ENCODE results near the gene SLC6A12. TPM values are rescaled to one million over a fixed set of nuclear protein-coding genes. Genes with fewer than 3 reads are reported as not detected.

Gene SLC6A12
- total RNA-seq, 4 donors from 2014 or later: 0.57 TPM; not detected in 3

GRCh38 chr12:202081-202731 is 11.8 kb downstream of the SLC6A12 start:
- TF ChIP-seq POLR2A (IDR thresholded peaks at IDR 0.05): no peak
- peaks cover 0 to 25% (median 0%) of the 10 kb centered on the region in 3 donors for H3K4me1 ChIP-seq
- H3K27ac ChIP-seq: no peak overlapping the region
- WGBS, 2 donors: 41 to 51% methylated on average over 9 to 10 of the region's 15 CpGs
- no peak for DNase-seq
- no peaks in the 10 kb centered on the region for H3K9me3 ChIP-seq
- peaks cover 0 to 93% (median 2%) of the 10 kb centered on the region in 4 donors for H3K27me3 ChIP-seq
- intact Hi-C loops (cut with DNase I): no loop called here
- H3K36me3 ChIP-seq: no peaks in the 10 kb centered on the region
- no peak overlapping the region for H3K4me3 ChIP-seq

- peaks cover 0 to 89% (median 2%) of the 10 kb centered on the region in 4 donors for H3K27me3 ChIP-seq
- H3K4me3 ChIP-seq: no peak overlapping the region
- no peak for TF ChIP-seq POLR2A (IDR thresholded peaks at IDR 0.05)
- 82 to 87% methylated on average over 7 to 8 of the region's 8 CpGs for WGBS, 2 donors
- no peaks in the 10 kb centered on the region for H3K9me3 ChIP-seq
- DNase-seq: no peak
- no peaks in the 10 kb centered on the region for H3K36me3 ChIP-seq
- peaks cover 0 to 25% (median 0%) of the 10 kb centered on the region in 3 donors for H3K4me1 ChIP-seq
- H3K27ac ChIP-seq: no peak overlapping the region
- intact Hi-C loops (cut with DNase I): no loop called here
Observed at GRCh38 chr12:201361-201760, 12.6 kb downstream of the SLC6A12 start.

- TF ChIP-seq POLR2A (IDR thresholded peaks at IDR 0.05) (no peak), CTCF (IDR thresholded peaks at IDR 0.05) (no peak)
- peak overlapping the region in 1 of 4 donors; percentile 10 for H3K27ac ChIP-seq
- H3K9me3 ChIP-seq: no peaks in the 10 kb centered on the region
- peaks cover 0 to 91% (median 1%) of the 10 kb centered on the region in 4 donors for H3K27me3 ChIP-seq
- DNase-seq: no peak
- 50 to 52% methylated on average over 5 to 9 of the region's 9 CpGs for WGBS, 2 donors
- no peak overlapping the region for H3K4me3 ChIP-seq
- H3K4me1 ChIP-seq: peaks cover 0 to 18% (median 0%) of the 10 kb centered on the region in 3 donors
- intact Hi-C loops (cut with DNase I): no loop called here
- no peaks in the 10 kb centered on the region for H3K36me3 ChIP-seq
Observed at GRCh38 chr12:198705-199104, 15.3 kb downstream of the SLC6A12 start.

GRCh38 chr12:197911-198695 is 15.9 kb downstream of the SLC6A12 start:
- no peaks in the 10 kb centered on the region for H3K9me3 ChIP-seq
- H3K27me3 ChIP-seq: peaks cover 0 to 91% (median 1%) of the 10 kb centered on the region in 4 donors
- no peaks in the 10 kb centered on the region for H3K36me3 ChIP-seq
- no peak for DNase-seq
- TF ChIP-seq POLR2A (IDR thresholded peaks at IDR 0.05) (no peak), CTCF (IDR thresholded peaks at IDR 0.05) (no peak)
- intact Hi-C loops (cut with DNase I): no loop called here
- 83 to 89% methylated on average over 10 to 11 of the region's 11 CpGs for WGBS, 2 donors
- no peak overlapping the region for H3K4me3 ChIP-seq
- no peak overlapping the region for H3K27ac ChIP-seq
- peaks cover 0 to 12% (median 0%) of the 10 kb centered on the region in 3 donors for H3K4me1 ChIP-seq

- Histone ChIP-seq H3K27ac (no peak overlapping the region), H3K27me3 (peaks cover 0 to 91% (median 1%) of the 10 kb centered on the region in 4 donors), H3K36me3 (no peaks in the 10 kb centered on the region), H3K9me3 (no peaks in the 10 kb centered on the region), H3K4me3 (no peak overlapping the region), H3K4me1 (peaks cover 0 to 12% (median 0%) of the 10 kb centered on the region in 3 donors)
- DNase-seq: no peak
- WGBS, 2 donors: 88 to 91% methylated on average over 2 of the region's 3 CpGs
- intact Hi-C loops (cut with DNase I): no loop called here
- TF ChIP-seq CTCF (IDR thresholded peaks at IDR 0.05): no peak
- TF ChIP-seq POLR2A (IDR thresholded peaks at IDR 0.05): no peak
Observed at GRCh38 chr12:197347-197746, 16.6 kb downstream of the SLC6A12 start.

- Histone ChIP-seq H3K4me3 (no peak overlapping the region), H3K36me3 (no peaks in the 10 kb centered on the region), H3K4me1 (peaks cover 0 to 12% (median 0%) of the 10 kb centered on the region in 3 donors), H3K27ac (no peak overlapping the region), H3K27me3 (peaks cover 0 to 91% (median 1%) of the 10 kb centered on the region in 4 donors), H3K9me3 (no peaks in the 10 kb centered on the region)
- no peak for DNase-seq
- 51 to 59% methylated on average over 4 of the region's 4 CpGs for WGBS, 2 donors
- no peak for TF ChIP-seq POLR2A (IDR thresholded peaks at IDR 0.05)
- TF ChIP-seq CTCF (IDR thresholded peaks at IDR 0.05): no peak
- intact Hi-C loops (cut with DNase I): no loop called here
Observed at GRCh38 chr12:196436-196835, 17.5 kb downstream of the SLC6A12 start.
